RWPE1 (cell line): ENCODE results near the gene SP100.
A peak's percentile ranks its signal among the peaks of the same experiment; 100 is the strongest.
"Not testable (repeated sequence)": the region's sequence is repeated elsewhere in the genome, so short reads cannot be mapped to it uniquely, and the experiment has no call there.

Experiments
- CTCF ChIA-PET: fragments of 350-600 bp; sonication (Branson Sonifier 250); formaldehyde crosslinking; extraction: SDS; loops from one replicate; lab custom pipeline; 2021; lab: Yijun Ruan, JAX
- POLR2A ChIA-PET: fragments of 400-600 bp; formaldehyde crosslinking; extraction: SDS; loops from one replicate; lab custom pipeline; 2020; ENCODE audit warnings: antibody characterized with exemption; ENCODE audit not compliant: low non-redundant PET; lab: Yijun Ruan, JAX
- DNase-seq: peaks from one replicate; pipeline ENCODE4 v3.0.0; 2012; ENCODE audit warnings: low spot score
- H3K27ac ChIP-seq: fragments of 450-650 bp; 2 replicates; pipeline ENCODE4 v1.5.1; 2017
- CTCF ChIP-seq: fragments of 450-650 bp; conservative IDR thresholded peaks from 2 replicates; pipeline ENCODE4 v1.5.1; 2017; ENCODE audit warnings: low read depth, mild to moderate bottlenecking

The SP100 gene

DNA sequence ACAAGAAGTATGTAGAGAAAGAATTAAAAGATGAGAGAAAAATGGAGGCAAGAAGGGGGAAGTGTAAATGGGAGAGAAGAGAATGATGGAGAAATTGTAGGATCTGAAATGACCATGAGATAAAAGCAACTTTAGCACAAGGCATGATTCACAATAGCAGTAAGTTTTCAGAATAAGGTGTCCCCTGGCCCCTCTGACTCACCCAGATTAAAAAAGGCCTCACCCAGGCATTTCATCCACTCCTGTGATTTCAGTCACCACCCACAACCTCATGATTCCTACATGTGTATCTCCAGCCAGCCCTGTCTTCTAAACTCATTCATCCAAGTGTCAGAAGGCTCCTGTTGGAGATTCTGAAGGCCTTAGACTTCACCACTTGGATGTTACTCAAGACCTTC is 56.6 kb downstream of the SP100 start:
- H3K27ac ChIP-seq = no peak overlapping the region
- POLR2A ChIA-PET = interaction anchor here (0.6 kb wide), 1 partner anchor 286 kb away, joined by 9 read pairs; no protein-coding TSS in a partner anchor
- CTCF ChIA-PET = no interaction called here
- no peak for TF ChIP-seq CTCF
- peak; percentile 60 for DNase-seq

DNA sequence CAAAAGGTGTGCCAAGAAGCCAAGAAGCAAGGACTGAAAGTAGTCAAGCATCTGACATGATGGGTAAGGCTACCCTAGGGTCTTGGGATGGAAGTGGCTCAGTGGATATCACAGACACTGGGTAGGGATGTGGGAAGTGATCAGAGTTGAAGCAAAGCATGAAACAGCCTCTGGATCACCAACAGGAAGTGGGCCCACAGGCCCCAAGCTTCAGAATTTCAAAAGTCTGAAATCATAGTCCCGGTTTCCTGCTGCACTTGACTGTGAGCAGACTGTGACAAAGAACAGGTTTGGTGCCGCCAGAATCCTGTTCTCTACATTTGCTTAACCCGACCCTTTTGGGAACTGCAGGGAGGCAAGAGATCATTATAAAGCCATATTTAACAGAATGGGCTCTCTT is 57.4 kb downstream of the SP100 start:
- ChIA-PET CTCF (interaction anchor here (0.6 kb wide), 1 partner anchor 145 kb away, joined by 3 read pairs; no protein-coding TSS in a partner anchor), POLR2A (no interaction called here)
- no peak for DNase-seq
- no peak for TF ChIP-seq CTCF
- H3K27ac ChIP-seq = no peak overlapping the region

DNA sequence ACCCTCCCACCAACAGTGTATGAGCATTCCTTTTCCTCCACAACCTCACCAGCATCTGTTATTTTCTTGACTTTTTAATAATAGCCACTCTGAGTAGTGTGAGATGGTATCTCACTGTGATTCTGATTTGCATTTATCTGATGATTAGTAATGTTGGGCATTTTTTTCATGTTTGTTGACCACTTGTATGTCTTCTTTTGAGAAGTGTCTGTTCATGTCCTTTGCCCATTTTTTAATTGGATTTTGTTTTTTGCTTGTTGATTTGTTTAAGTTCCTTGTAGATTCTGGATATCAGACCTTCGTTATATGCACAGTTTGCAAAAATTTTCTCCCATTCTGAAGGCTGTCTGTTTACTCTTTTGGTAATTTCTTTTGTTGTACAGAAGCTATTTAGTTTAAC is 59.1 kb downstream of the SP100 start:
- ChIA-PET CTCF (no interaction called here), POLR2A (no interaction called here)
- no peak overlapping the region for H3K27ac ChIP-seq
- no peak for DNase-seq
- TF ChIP-seq CTCF = no peak

- ChIA-PET POLR2A (no interaction called here), CTCF (interaction anchor here (0.6 kb wide), 1 partner anchor 95 kb away, joined by 4 read pairs; no protein-coding TSS in a partner anchor)
- no peak overlapping the region for H3K27ac ChIP-seq
- DNase-seq = no peak
- no peak for TF ChIP-seq CTCF
Observed at GRCh38 chr2:230485801-230486341, 69.9 kb downstream of the SP100 start.

- CTCF ChIA-PET, DNase-seq, POLR2A ChIA-PET, H3K27ac ChIP-seq: not testable (repeated sequence)
Observed at GRCh38 chr2:230491219-230491618, 75.2 kb downstream of the SP100 start.

- TF ChIP-seq CTCF = no peak
- H3K27ac ChIP-seq = no peak overlapping the region
- DNase-seq = no peak
- POLR2A ChIA-PET = no interaction called here
- CTCF ChIA-PET = no interaction called here
Observed at GRCh38 chr2:230492107-230492506, 76.1 kb downstream of the SP100 start.

DNA sequence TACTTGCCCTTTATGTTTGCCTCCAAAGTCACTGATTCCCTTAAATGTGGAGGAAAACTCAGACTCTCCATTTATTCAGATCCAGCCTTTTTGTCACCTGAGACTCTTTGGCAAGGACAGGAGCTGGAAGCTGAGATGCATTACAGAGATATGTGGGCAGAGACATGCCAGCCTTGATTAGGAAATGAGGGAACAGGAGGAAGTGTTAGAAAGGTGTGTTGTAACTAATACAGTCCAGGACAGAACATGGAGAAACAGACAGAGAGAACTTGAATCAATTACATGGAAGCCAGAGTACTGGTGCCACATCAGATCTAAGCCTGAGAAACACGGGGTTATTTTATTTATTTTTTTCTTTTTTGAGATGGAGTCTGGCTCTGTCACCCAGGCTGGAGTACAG is 79.0 kb downstream of the SP100 start:
- POLR2A ChIA-PET = no interaction called here
- H3K27ac ChIP-seq = no peak overlapping the region

More for the DNA sequence above, 79.0 kb downstream of the SP100 start:
- CTCF ChIA-PET = no interaction called here
- no peak for DNase-seq
- no peak for TF ChIP-seq CTCF
